ENCODE results near the gene TAF4. TPM values are rescaled to one million over a fixed set of nuclear protein-coding genes. Genes with fewer than 3 reads are reported as not detected.
A peak's percentile ranks its signal among the peaks of the same experiment; 100 is the strongest.

TAF4 gene
- total RNA-seq, 1 donor from 2014 or later: 22.2 TPM

DNA sequence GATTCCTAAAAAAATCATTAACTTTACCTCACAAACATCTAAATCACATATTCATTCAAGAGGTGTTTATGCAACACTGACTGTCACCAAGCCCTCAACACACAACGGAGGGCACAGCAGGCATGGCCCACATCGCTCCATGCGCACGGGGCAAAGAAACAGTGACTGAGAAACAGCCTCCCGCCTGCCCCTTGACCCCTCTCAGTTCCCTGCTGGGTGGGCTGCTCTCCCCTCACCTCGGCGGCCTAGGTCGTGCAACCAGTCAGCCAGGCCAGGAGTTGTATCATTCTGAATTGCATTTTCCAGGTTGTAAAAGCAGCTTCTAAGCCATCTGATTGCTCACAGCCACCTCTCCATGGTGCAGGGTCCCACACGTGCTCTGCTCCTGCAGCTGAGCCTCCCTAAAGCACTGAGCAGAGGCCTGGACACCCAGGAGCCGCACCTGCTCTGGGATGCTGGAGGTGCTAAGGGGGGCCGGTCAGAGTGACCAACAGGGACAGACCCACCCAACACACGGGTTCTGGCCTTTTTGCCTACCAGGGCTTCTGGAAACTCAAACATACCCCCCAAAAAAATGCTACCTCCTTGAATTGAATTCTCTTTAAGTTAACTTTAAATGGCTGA, 37.9 kb downstream of the TAF4 start:
- Mint-ChIP-seq H3K9me3 (no peaks in the 10 kb centered on the region), H3K36me3 (no peaks in the 10 kb centered on the region), H3K27me3 (no peaks in the 10 kb centered on the region), H3K4me1 (ENCODE audit: unreplicated experiment) (peaks cover 57% of the 10 kb centered on the region), H3K27ac (no peak overlapping the region), H3K4me3 (no peak overlapping the region)
- TF ChIP-seq, protein P1, sequence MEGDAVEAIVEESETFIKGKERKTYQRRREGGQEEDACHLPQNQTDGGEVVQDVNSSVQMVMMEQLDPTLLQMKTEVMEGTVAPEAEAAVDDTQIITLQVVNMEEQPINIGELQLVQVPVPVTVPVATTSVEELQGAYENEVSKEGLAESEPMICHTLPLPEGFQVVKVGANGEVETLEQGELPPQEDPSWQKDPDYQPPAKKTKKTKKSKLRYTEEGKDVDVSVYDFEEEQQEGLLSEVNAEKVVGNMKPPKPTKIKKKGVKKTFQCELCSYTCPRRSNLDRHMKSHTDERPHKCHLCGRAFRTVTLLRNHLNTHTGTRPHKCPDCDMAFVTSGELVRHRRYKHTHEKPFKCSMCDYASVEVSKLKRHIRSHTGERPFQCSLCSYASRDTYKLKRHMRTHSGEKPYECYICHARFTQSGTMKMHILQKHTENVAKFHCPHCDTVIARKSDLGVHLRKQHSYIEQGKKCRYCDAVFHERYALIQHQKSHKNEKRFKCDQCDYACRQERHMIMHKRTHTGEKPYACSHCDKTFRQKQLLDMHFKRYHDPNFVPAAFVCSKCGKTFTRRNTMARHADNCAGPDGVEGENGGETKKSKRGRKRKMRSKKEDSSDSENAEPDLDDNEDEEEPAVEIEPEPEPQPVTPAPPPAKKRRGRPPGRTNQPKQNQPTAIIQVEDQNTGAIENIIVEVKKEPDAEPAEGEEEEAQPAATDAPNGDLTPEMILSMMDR (conservative IDR thresholded peaks at IDR 0.05): no peak
- no peak for DNase-seq (ENCODE audit: extremely low spot score, unreplicated experiment)

DNA sequence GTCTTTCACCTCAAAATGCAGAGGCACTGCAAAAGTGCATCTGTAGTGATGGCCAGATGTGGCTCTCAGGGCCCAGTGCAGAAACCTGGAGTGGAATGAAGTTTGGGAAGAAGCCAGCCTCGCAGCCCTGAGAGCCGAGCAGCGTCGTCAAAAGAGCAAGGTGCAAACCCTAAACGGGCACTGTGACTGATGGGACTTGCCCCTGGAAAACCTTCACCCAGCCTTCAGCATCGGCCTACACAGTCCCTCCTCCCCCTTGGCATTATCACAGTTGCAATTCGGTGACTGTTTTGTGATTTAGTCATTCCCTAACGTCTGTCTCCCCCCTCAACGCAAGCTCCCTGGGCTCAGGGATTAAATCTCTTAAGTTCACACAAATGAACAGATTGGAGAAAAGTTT, 38.6 kb downstream of the TAF4 start:
- H3K27ac Mint-ChIP-seq: no peak overlapping the region
- DNase-seq (ENCODE audit: extremely low spot score, unreplicated experiment): no peak
- TF ChIP-seq, protein P1 (conservative IDR thresholded peaks at IDR 0.05): no peak
- H3K9me3 Mint-ChIP-seq: no peaks in the 10 kb centered on the region
- no peaks in the 10 kb centered on the region for H3K27me3 Mint-ChIP-seq
- no peaks in the 10 kb centered on the region for H3K36me3 Mint-ChIP-seq
- H3K4me3 Mint-ChIP-seq: peak overlapping the region; percentile 36
- H3K4me1 Mint-ChIP-seq (ENCODE audit: unreplicated experiment): peaks cover 58% of the 10 kb centered on the region

DNA sequence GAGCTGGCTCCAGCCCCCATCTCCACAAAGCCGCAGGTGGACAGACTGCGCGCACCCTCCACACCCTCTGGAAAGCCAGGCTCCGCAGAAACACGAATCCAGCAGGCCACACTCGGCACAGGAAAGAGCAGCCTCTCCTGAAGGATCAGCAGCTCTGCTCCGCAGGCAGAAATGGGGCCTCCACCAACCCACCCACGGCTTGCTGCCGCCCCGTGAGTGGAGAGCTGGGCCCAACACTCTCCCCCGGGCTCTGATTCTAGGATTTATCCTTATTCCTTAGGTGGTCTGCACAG, 39.2 kb downstream of the TAF4 start:
- H3K36me3 Mint-ChIP-seq: no peaks in the 10 kb centered on the region
- TF ChIP-seq, protein P1 (conservative IDR thresholded peaks at IDR 0.05): no peak
- DNase-seq (ENCODE audit: extremely low spot score, unreplicated experiment): no peak
- no peak overlapping the region for H3K27ac Mint-ChIP-seq
- no peak overlapping the region for H3K4me3 Mint-ChIP-seq
- H3K4me1 Mint-ChIP-seq (ENCODE audit: unreplicated experiment): peaks cover 55% of the 10 kb centered on the region
- no peaks in the 10 kb centered on the region for H3K9me3 Mint-ChIP-seq
- no peaks in the 10 kb centered on the region for H3K27me3 Mint-ChIP-seq

DNA sequence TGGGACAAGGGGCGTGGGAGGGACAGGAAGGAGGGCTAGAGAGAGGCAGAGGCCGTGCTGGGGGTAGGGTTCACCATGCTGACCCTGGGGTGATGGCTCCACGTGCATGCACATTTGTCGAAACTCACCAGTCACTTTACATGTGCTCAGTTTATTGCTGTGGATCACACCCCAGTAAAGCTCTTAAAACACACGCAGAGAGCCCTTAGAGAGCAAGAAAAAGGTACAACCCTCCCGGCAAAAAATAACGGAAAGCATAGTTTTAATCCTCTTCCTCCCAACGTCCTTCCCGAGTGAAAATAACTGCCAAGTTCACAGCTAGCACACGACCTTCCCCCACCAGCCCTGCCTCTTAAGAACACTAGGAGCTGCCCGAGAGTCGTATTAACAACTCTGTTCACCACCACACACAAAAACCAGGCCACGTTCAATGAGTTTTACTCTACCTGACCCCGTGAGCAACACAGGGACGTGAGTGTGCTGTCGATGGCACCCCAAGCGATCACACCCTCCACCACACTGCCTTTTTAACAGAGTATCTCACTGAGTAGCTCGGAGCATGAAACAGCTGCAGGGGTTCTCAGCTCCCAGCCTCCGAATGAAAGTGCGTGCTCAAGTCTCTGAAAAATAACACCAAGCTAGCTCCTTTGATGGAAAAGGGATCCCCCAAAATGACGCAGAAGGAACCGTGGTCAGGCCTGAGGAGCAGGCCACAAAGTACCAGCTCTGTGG, 39.7 kb downstream of the TAF4 start:
- Mint-ChIP-seq H3K9me3 (no peaks in the 10 kb centered on the region), H3K36me3 (no peaks in the 10 kb centered on the region), H3K4me3 (peak overlapping the region; percentile 10), H3K4me1 (ENCODE audit: unreplicated experiment) (peaks cover 51% of the 10 kb centered on the region), H3K27ac (no peak overlapping the region), H3K27me3 (no peaks in the 10 kb centered on the region)
- TF ChIP-seq, protein P1 (conservative IDR thresholded peaks at IDR 0.05): peak; percentile 71
- no peak for DNase-seq (ENCODE audit: extremely low spot score, unreplicated experiment)

DNA sequence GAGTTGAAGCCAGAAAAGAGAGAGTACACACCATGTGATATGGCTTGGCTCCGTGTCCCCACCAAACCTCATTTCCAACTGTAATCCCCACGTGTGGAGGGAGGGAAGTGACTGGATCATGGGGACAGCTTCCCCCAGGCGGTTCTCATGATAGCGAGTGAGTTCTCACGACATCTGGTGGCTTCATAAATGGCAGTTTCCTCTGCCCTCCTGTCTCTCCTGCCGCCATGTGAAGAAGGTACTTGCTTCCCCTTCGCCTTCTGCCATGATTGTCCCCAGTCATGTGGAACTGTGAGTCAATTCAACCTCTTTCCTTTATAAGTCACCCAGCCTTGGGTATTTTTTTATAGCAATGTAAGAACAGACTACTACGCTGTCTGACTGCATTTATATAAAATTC, 40.3 kb downstream of the TAF4 start:
- Mint-ChIP-seq H3K4me1 (ENCODE audit: unreplicated experiment) (peaks cover 51% of the 10 kb centered on the region), H3K27me3 (no peaks in the 10 kb centered on the region), H3K27ac (no peak overlapping the region), H3K36me3 (no peaks in the 10 kb centered on the region), H3K9me3 (no peaks in the 10 kb centered on the region), H3K4me3 (no peak overlapping the region)
- no peak for DNase-seq (ENCODE audit: extremely low spot score, unreplicated experiment)
- TF ChIP-seq, protein P1 (conservative IDR thresholded peaks at IDR 0.05): no peak
